Ovary (tissue), 3 donors: ENCODE data around the gene GNA12.

Experiments
- EP300 ChIP-seq: sonication (generic); formaldehyde crosslinking; IDR thresholded peaks from one replicate; pipeline ENCODE4 v1.6.1; 2017; ENCODE audit warnings: antibody characterized with exemption
- POLR2A ChIP-seq: fragments of 450-650 bp; IDR thresholded peaks from one replicate; pipeline ENCODE4 v1.6.1; 2017; ENCODE audit warnings: antibody characterized with exemption, mild to moderate bottlenecking, moderate library complexity
- TF ChIP-seq, protein P1 (sequence below), 3 donors: fragments of 450-650 bp in 2 of 3; fragments of 200-600 bp in 1 of 3; IDR thresholded peaks; one replicate each; pipeline versions ENCODE4 v1.5.1 to v1.8.0; 2016 to 2022; ENCODE audit warnings: antibody characterized with exemption in 3 of 3, mild to moderate bottlenecking in 1 of 3
- donor health status: DM: no; HTN: no; CAD: no.

DNA sequence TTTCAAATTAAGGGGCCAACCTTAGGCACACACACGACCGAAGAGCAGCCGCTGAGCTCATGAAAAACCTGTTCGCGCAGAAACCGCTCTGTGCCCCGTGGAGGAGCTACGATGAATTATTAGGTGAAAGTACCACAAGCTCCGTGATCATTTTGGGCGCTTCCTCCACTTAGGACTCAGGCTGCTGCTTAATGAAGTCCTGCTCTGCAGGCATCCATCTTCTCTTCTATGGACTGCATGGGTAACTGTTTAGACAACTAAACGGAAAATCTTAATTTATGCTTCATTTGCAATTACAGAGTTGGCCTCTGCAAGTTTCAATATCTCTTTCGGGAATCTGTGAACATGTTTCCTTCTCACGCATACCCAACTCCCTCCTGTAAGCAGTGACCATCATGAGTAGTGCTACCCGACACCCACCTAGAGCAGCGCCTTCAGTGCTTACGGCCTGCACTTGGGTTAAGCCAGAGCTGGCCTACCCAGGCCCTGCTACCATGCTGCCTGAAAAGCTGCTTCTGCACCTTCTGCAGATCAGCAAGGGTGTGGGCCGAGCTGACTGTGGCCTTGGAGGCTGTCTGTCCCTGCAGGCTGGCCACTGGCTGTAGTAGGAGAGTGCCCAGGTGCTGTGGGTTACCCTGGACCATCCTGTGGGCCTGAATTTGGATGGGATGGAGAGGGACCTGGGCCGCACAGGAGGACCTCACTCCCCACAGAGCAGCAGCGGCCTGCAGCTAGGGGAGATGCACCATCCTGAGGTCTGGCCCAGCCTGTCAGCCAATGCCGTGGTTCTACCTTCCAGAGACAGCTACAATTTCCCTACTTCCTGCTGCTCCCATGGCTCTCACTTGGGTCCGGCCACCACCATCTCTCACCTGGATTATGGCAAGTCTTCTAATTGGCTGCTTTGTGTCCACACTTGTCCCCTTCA lies 36.0 kb downstream of the GNA12 start:
- TF ChIP-seq, protein P1, sequence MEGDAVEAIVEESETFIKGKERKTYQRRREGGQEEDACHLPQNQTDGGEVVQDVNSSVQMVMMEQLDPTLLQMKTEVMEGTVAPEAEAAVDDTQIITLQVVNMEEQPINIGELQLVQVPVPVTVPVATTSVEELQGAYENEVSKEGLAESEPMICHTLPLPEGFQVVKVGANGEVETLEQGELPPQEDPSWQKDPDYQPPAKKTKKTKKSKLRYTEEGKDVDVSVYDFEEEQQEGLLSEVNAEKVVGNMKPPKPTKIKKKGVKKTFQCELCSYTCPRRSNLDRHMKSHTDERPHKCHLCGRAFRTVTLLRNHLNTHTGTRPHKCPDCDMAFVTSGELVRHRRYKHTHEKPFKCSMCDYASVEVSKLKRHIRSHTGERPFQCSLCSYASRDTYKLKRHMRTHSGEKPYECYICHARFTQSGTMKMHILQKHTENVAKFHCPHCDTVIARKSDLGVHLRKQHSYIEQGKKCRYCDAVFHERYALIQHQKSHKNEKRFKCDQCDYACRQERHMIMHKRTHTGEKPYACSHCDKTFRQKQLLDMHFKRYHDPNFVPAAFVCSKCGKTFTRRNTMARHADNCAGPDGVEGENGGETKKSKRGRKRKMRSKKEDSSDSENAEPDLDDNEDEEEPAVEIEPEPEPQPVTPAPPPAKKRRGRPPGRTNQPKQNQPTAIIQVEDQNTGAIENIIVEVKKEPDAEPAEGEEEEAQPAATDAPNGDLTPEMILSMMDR (IDR thresholded peaks at IDR 0.05) = no peak
- TF ChIP-seq POLR2A (no peak), EP300 (no peak)
